ENCODE measurements around the gene NHLRC1.
A peak's percentile ranks its signal among the peaks of the same experiment; 100 is the strongest.
"Not testable (repeated sequence)": the region's sequence is repeated elsewhere in the genome, so short reads cannot be mapped to it uniquely, and the experiment has no call there.

Gene NHLRC1

GRCh38 chr6:18122128-18123093, at the start of gene NHLRC1:
TSS of gene NHLRC1 (minus strand) at chr6:18122677. CDS start at chr6:18122606, 71 bp downstream.
- DNase-seq (ENCODE audit: low spot score), result peak; percentile 40

GRCh38 chr6:18171871-18172270, 49.4 kb upstream of the NHLRC1 start:
- DNase-seq (ENCODE audit: low spot score), result no peak

- DNase-seq (ENCODE audit: low spot score), result no peak
These were observed 45.8 kb upstream of the NHLRC1 start for GRCh38 chr6:18168264-18168663.

GRCh38 chr6:18166312-18167036, 44.0 kb upstream of the NHLRC1 start:
- no peak for DNase-seq (ENCODE audit: low spot score)

GRCh38 chr6:18165751-18166150, 43.3 kb upstream of the NHLRC1 start:
- DNase-seq (ENCODE audit: low spot score), result no peak

GRCh38 chr6:18162401-18162800, 39.9 kb upstream of the NHLRC1 start:
- DNase-seq (ENCODE audit: low spot score), result no peak

GRCh38 chr6:18161431-18161830, 39.0 kb upstream of the NHLRC1 start:
- no peak for DNase-seq (ENCODE audit: low spot score)

- DNase-seq (ENCODE audit: low spot score), result no peak
These were observed 38.4 kb upstream of the NHLRC1 start for GRCh38 chr6:18160911-18161310.

- peak; percentile 28 for DNase-seq (ENCODE audit: low spot score)
These were observed 33.5 kb upstream of the NHLRC1 start for GRCh38 chr6:18155864-18156421.

- peak; percentile 100 for DNase-seq (ENCODE audit: low spot score)
These were observed 32.8 kb upstream of the NHLRC1 start, which contains the start of gene KDM1B for GRCh38 chr6:18155150-18155863. TSS of gene KDM1B (plus strand) at chr6:18155422. CDS start at chr6:18159896, 4,474 bp downstream.

- no peak for DNase-seq (ENCODE audit: low spot score)
These were observed 32.2 kb upstream of the NHLRC1 start, which contains the start of gene TPMT for GRCh38 chr6:18154507-18155149. TSS of gene TPMT (minus strand) at chr6:18155077. CDS start at chr6:18149127, 5,950 bp downstream.

GRCh38 chr6:18153311-18153703, 30.8 kb upstream of the NHLRC1 start:
- DNase-seq (ENCODE audit: low spot score), result no peak

GRCh38 chr6:18151801-18152200, 29.3 kb upstream of the NHLRC1 start:
- DNase-seq (ENCODE audit: low spot score), result peak; percentile 31

- DNase-seq (ENCODE audit: low spot score), result not testable (repeated sequence)
These were observed 28.9 kb upstream of the NHLRC1 start for GRCh38 chr6:18151391-18151790.

- DNase-seq (ENCODE audit: low spot score), result peak; percentile 60
These were observed 26.0 kb upstream of the NHLRC1 start for GRCh38 chr6:18148304-18149025.

GRCh38 chr6:18147616-18148015, 25.1 kb upstream of the NHLRC1 start:
- no peak for DNase-seq (ENCODE audit: low spot score)

- DNase-seq (ENCODE audit: low spot score), result no peak
These were observed 24.7 kb upstream of the NHLRC1 start for GRCh38 chr6:18147160-18147559.

GRCh38 chr6:18142591-18142861, 20.0 kb upstream of the NHLRC1 start:
- DNase-seq (ENCODE audit: low spot score), result no peak

- no peak for DNase-seq (ENCODE audit: low spot score)
These were observed 19.5 kb upstream of the NHLRC1 start for GRCh38 chr6:18141805-18142590.
